ENCODE data around the gene ZFP14.
"Not testable (repeated sequence)": the region's sequence is repeated elsewhere in the genome, so short reads cannot be mapped to it uniquely, and the experiment has no call there.

DNA sequence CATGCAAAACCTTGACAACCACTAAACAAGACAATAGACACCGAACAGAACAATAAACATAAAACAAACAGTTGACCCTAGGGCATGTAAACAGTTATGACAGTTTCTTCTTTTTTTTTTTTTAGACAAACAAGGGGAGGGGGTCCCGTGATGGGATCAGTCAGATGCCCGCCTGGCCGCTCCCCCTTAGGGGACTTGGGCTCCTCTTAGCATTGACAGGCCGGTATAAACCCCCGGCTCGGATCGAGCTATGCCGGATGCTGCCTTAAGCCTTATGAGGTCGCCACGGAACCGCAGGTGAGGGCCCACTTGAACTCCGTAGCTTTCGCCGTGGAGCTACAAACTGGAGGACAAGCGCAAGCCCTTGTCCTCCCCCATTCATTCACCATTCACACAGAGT is 49.5 kb downstream of the ZFP14 start:
- TF ChIP-seq CTCF, POLR2A (IDR thresholded peaks at IDR 0.05): not testable (repeated sequence)

Data from heart left ventricle (tissue), 13 donors.